SK-N-MC (cell line): ENCODE measurements around the gene MTUS2.

Experiments
- DNase-seq: peaks from one replicate; pipeline ENCODE4 v3.0.0-alpha.2; 2011; ENCODE audit warnings: low read depth, low spot score
- H3K27ac ChIP-seq: fragments of 200-600 bp; sonication (generic); 2 replicates; pipeline ENCODE4 v1.5.1; 2016; ENCODE audit warnings: mixed run types
- H3K36me3 ChIP-seq: fragments of 200-600 bp; sonication (generic); 2 replicates; pipeline ENCODE4 v1.6.1; 2017; ENCODE audit warnings: antibody characterized with exemption, low read length, mixed read lengths; ENCODE audit not compliant: insufficient read depth
- H3K4me3 ChIP-seq: fragments of 200-600 bp; sonication (generic); 2 replicates; pipeline ENCODE4 v1.5.1; 2016
- H3K9ac ChIP-seq: fragments of 200-600 bp; sonication (generic); 2 replicates; pipeline ENCODE4 v1.8.0; 2017; ENCODE audit warnings: mixed run types, mixed read lengths; ENCODE audit not compliant: insufficient read length
- H3K9me3 ChIP-seq: fragments of 200-600 bp; sonication (generic); 2 replicates; pipeline ENCODE4 v1.6.1; 2017; ENCODE audit warnings: low read depth, mild to moderate bottlenecking, antibody characterized with exemption, low read length, moderate library complexity, mixed read lengths
- EZH2 ChIP-seq: fragments of 200-600 bp; sonication (generic); IDR thresholded peaks from one replicate; pipeline ENCODE4 v1.6.1; 2017; ENCODE audit warnings: antibody characterized with exemption
- FOXP2 ChIP-seq: optimal IDR thresholded peaks from 2 replicates; pipeline ENCODE3; 2011; ENCODE audit warnings: mild to moderate bottlenecking, moderate library complexity; ENCODE audit not compliant: insufficient read depth; ENCODE audit errors: extremely low read length, control extremely low read depth
- POLR2AphosphoS5 ChIP-seq: IDR thresholded peaks from 2 replicates; pipeline ENCODE4 v1.6.1; 2012; ENCODE audit warnings: mild to moderate bottlenecking, low read depth, low read length, borderline replicate concordance

MTUS2 gene

GRCh38 chr13:29483623-29484022, 663.5 kb downstream of the MTUS2 start:
- no peak overlapping the region for H3K27ac ChIP-seq
- H3K36me3 ChIP-seq: no peaks in the 10 kb centered on the region
- DNase-seq: no peak
- peak overlapping the region; percentile 14; the same call in 1 of the 2 replicates for H3K4me3 ChIP-seq
- H3K9me3 ChIP-seq: no peaks in the 10 kb centered on the region
- no peak overlapping the region for H3K9ac ChIP-seq
- TF ChIP-seq POLR2AphosphoS5 (no peak), FOXP2 (no peak), EZH2 (no peak)

GRCh38 chr13:29484236-29484635, 664.1 kb downstream of the MTUS2 start:
- DNase-seq: peak; percentile 77
- no peak overlapping the region for H3K27ac ChIP-seq
- H3K9me3 ChIP-seq: no peaks in the 10 kb centered on the region
- TF ChIP-seq POLR2AphosphoS5 (peak; percentile 54; the same call in 1 of the 2 replicates), FOXP2 (peak; percentile 64), EZH2 (no peak)
- no peaks in the 10 kb centered on the region for H3K36me3 ChIP-seq
- H3K4me3 ChIP-seq: no peak overlapping the region
- H3K9ac ChIP-seq: no peak overlapping the region

- no peaks in the 10 kb centered on the region for H3K36me3 ChIP-seq
- no peak overlapping the region for H3K9ac ChIP-seq
- no peak overlapping the region for H3K4me3 ChIP-seq
- no peak overlapping the region for H3K27ac ChIP-seq
- no peak for DNase-seq
- H3K9me3 ChIP-seq: no peaks in the 10 kb centered on the region
- no peak for TF ChIP-seq POLR2AphosphoS5
- no peak for TF ChIP-seq FOXP2
- TF ChIP-seq EZH2: no peak
Observed at GRCh38 chr13:29484796-29485195, 664.7 kb downstream of the MTUS2 start.

- Histone ChIP-seq H3K36me3 (no peaks in the 10 kb centered on the region), H3K9ac (no peak overlapping the region), H3K27ac (no peak overlapping the region), H3K4me3 (no peak overlapping the region), H3K9me3 (no peaks in the 10 kb centered on the region)
- TF ChIP-seq FOXP2 (no peak), POLR2AphosphoS5 (no peak)
- DNase-seq: no peak
Observed at GRCh38 chr13:29486551-29486950, 666.4 kb downstream of the MTUS2 start.

- TF ChIP-seq FOXP2 (no peak), EZH2 (no peak), POLR2AphosphoS5 (no peak)
- Histone ChIP-seq H3K9me3 (no peaks in the 10 kb centered on the region), H3K4me3 (no peak overlapping the region), H3K27ac (no peak overlapping the region), H3K9ac (no peak overlapping the region), H3K36me3 (no peaks in the 10 kb centered on the region)
- DNase-seq: no peak
Observed at GRCh38 chr13:29487466-29488454, 667.6 kb downstream of the MTUS2 start.

GRCh38 chr13:29489650-29490560, 669.8 kb downstream of the MTUS2 start:
- no peak for DNase-seq
- no peak overlapping the region for H3K27ac ChIP-seq
- TF ChIP-seq FOXP2 (no peak), EZH2 (no peak), POLR2AphosphoS5 (no peak)
- no peaks in the 10 kb centered on the region for H3K9me3 ChIP-seq
- H3K9ac ChIP-seq: no peak overlapping the region
- no peaks in the 10 kb centered on the region for H3K36me3 ChIP-seq
- H3K4me3 ChIP-seq: no peak overlapping the region

GRCh38 chr13:29490561-29490885, 670.4 kb downstream of the MTUS2 start:
- DNase-seq: no peak
- Histone ChIP-seq H3K4me3 (no peak overlapping the region), H3K27ac (no peak overlapping the region), H3K9ac (no peak overlapping the region), H3K9me3 (no peaks in the 10 kb centered on the region), H3K36me3 (no peaks in the 10 kb centered on the region)
- TF ChIP-seq FOXP2: no peak
- TF ChIP-seq EZH2: no peak
- TF ChIP-seq POLR2AphosphoS5: no peak

- no peak overlapping the region for H3K27ac ChIP-seq
- no peak overlapping the region for H3K4me3 ChIP-seq
- no peak overlapping the region for H3K9ac ChIP-seq
- no peaks in the 10 kb centered on the region for H3K9me3 ChIP-seq
- DNase-seq: no peak
- no peaks in the 10 kb centered on the region for H3K36me3 ChIP-seq
- TF ChIP-seq EZH2 (no peak), POLR2AphosphoS5 (no peak), FOXP2 (no peak)
Observed at GRCh38 chr13:29491248-29491647, 671.1 kb downstream of the MTUS2 start.
